ENCODE measurements around the gene CDC14A.

The CDC14A gene

GRCh38 chr1:100565937-100566699 lies 213.8 kb downstream of the CDC14A start:
- TF ChIP-seq CTCF (IDR thresholded peaks at IDR 0.05; ENCODE audit: low read depth, low read length, missing control alignments), result no peak
- DNase-seq (ENCODE audit: low read depth), result no peak
- no peak overlapping the region for H3K4me3 ChIP-seq (ENCODE audit: low read depth, low read length)

- no peak for DNase-seq (ENCODE audit: low read depth)
- H3K4me3 ChIP-seq (ENCODE audit: low read depth, low read length), result no peak overlapping the region
- TF ChIP-seq CTCF (IDR thresholded peaks at IDR 0.05; ENCODE audit: low read depth, low read length, missing control alignments), result no peak
Observed at GRCh38 chr1:100567062-100567461, 214.8 kb downstream of the CDC14A start.

Measured in GM12864 (cell line).